K562 (cell line): ENCODE measurements around the gene CCDC178.

Experiments
- EP300 ChIP-seq: IDR thresholded peaks from 2 replicates; pipeline ENCODE4 v1.6.1; 2012; ENCODE audit warnings: low read length, improper control_type of control experiment
- GTF2F1 ChIP-seq: IDR thresholded peaks from 2 replicates; pipeline ENCODE4 v1.6.1; 2011; ENCODE audit warnings: low read depth, low read length, improper control_type of control experiment
- HMG20B ChIP-seq: fragments of 250-450 bp; sonication (Bioruptor Pico); IDR thresholded peaks from 2 replicates; pipeline ENCODE4 v1.5.0; 2021; ENCODE audit warnings: mild to moderate bottlenecking
- PCBP1 ChIP-seq: fragments of 200-400 bp; formaldehyde crosslinking; IDR thresholded peaks from 2 replicates; pipeline ENCODE4 v1.6.1; 2018; ENCODE audit warnings: mild to moderate bottlenecking, low read depth, low read length; ENCODE audit not compliant: poor library complexity, severe bottlenecking
- POLR2AphosphoS5 ChIP-seq: IDR thresholded peaks from 2 replicates; pipeline ENCODE4 v1.6.1; 2011; ENCODE audit warnings: mild to moderate bottlenecking, low read depth, low read length, moderate library complexity; ENCODE audit not compliant: control insufficient read depth, insufficient read depth
- YY1 ChIP-seq, 3 experiments: IDR thresholded peaks; 2 replicates each; pipeline ENCODE4 v1.6.1; 2011; ENCODE audit warnings: low read length in 2 of 3, mild to moderate bottlenecking in 2 of 3, moderate library complexity in 2 of 3, borderline replicate concordance in 1 of 3, control low read depth in 1 of 3, low read depth in 1 of 3; ENCODE audit not compliant: insufficient read depth in 3 of 3, insufficient replicate concordance in 2 of 3, control insufficient read depth in 1 of 3, insufficient read length in 1 of 3; ENCODE audit errors: extremely low read depth in 1 of 3
- ZNF124 ChIP-seq: sonication (generic); formaldehyde crosslinking; IDR thresholded peaks from 2 replicates; pipeline ENCODE4 v1.8.1; 2022; ENCODE audit warnings: missing genetic modification reagents
- ZNF57 ChIP-seq: fragments of 450-650 bp; formaldehyde crosslinking; IDR thresholded peaks from 2 replicates; pipeline ENCODE4 v1.4.0; 2020; ENCODE audit warnings: mild to moderate bottlenecking, moderate library complexity
- TF ChIP-seq, protein P1 (sequence below): sonication (generic); formaldehyde crosslinking; IDR thresholded peaks from 2 replicates; pipeline ENCODE4 v1.8.1; 2023; ENCODE audit warnings: mild to moderate bottlenecking, missing genetic modification reagents
- TF ChIP-seq, protein P2 (sequence below), 3 experiments: IDR thresholded peaks in 2 of 3; conservative IDR thresholded peaks in 1 of 3; 2 replicates each; pipeline ENCODE4 v1.5.1; 2011 to 2012; ENCODE audit warnings: low read length in 3 of 3, mild to moderate bottlenecking in 3 of 3, control low read depth in 2 of 3, improper control_type of control experiment in 1 of 3, inconsistent platforms in 1 of 3, low read depth in 1 of 3, mixed read lengths in 1 of 3, moderate library complexity in 1 of 3; ENCODE audit not compliant: insufficient read depth in 2 of 3
- TF ChIP-seq, protein P3 (sequence below): fragments of 450-650 bp; conservative IDR thresholded peaks from 2 replicates; pipeline ENCODE4 v1.6.1; 2016; ENCODE audit warnings: missing genetic modification characterization, low read depth, mild to moderate bottlenecking, missing compliant biosample characterization, moderate library complexity
- TF ChIP-seq, protein P4 (sequence below): sonication (generic); formaldehyde crosslinking; IDR thresholded peaks from 2 replicates; pipeline ENCODE4 v1.8.1; 2022; ENCODE audit warnings: missing genetic modification reagents
- TF ChIP-seq, protein P5 (sequence below): fragments of 250-450 bp; sonication (Bioruptor Pico); IDR thresholded peaks from 2 replicates; pipeline ENCODE4 v1.5.0; 2020; ENCODE audit warnings: mild to moderate bottlenecking, borderline replicate concordance
- TF ChIP-seq, protein P6 (sequence below), 2 experiments: fragments of 450-650 bp; conservative IDR thresholded peaks; 2 replicates each; pipeline ENCODE4 v1.6.1; 2017; ENCODE audit warnings: mild to moderate bottlenecking in 2 of 2, moderate library complexity in 2 of 2

DNA sequence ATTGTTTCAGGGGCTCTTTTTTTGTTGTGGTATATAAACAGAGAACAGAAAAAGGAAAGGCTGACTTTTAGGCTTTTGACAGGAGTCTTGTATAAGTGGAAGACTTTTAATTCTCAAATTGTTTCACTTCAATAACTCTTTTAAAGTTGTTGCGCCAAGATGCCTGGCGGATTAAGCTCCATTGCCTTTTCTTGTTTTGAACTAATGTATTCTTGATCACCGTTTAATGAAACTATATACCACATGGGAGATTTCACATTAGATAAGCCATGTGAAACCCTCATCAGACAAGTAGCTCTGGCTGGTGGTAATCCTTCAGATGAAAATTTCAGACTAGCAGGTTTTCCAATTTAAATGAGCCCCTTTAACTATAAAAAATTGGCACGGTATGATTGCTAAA lies 257.4 kb downstream of the CCDC178 start:
- TF ChIP-seq, protein P1, sequence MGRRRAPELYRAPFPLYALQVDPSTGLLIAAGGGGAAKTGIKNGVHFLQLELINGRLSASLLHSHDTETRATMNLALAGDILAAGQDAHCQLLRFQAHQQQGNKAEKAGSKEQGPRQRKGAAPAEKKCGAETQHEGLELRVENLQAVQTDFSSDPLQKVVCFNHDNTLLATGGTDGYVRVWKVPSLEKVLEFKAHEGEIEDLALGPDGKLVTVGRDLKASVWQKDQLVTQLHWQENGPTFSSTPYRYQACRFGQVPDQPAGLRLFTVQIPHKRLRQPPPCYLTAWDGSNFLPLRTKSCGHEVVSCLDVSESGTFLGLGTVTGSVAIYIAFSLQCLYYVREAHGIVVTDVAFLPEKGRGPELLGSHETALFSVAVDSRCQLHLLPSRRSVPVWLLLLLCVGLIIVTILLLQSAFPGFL (CRISPR knock-in tag), result no peak
- TF ChIP-seq YY1 (IDR thresholded peaks at IDR 0.05; ENCODE audit: borderline replicate concordance in 1 of 3, control insufficient read depth in 1 of 3, extremely low read depth in 1 of 3, insufficient read depth in 3 of 3, insufficient read length in 1 of 3, insufficient replicate concordance in 2 of 3, low read depth in 1 of 3, low read length in 2 of 3), result no peak
- no peak for TF ChIP-seq PCBP1
- TF ChIP-seq HMG20B (CRISPR knock-in tag), result no peak
- TF ChIP-seq, protein P2, sequence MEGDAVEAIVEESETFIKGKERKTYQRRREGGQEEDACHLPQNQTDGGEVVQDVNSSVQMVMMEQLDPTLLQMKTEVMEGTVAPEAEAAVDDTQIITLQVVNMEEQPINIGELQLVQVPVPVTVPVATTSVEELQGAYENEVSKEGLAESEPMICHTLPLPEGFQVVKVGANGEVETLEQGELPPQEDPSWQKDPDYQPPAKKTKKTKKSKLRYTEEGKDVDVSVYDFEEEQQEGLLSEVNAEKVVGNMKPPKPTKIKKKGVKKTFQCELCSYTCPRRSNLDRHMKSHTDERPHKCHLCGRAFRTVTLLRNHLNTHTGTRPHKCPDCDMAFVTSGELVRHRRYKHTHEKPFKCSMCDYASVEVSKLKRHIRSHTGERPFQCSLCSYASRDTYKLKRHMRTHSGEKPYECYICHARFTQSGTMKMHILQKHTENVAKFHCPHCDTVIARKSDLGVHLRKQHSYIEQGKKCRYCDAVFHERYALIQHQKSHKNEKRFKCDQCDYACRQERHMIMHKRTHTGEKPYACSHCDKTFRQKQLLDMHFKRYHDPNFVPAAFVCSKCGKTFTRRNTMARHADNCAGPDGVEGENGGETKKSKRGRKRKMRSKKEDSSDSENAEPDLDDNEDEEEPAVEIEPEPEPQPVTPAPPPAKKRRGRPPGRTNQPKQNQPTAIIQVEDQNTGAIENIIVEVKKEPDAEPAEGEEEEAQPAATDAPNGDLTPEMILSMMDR (IDR thresholded peaks at IDR 0.05 in 2 of 3, conservative IDR thresholded peaks at IDR 0.05 in 1 of 3; ENCODE audit: insufficient read depth in 2 of 3, low read depth in 1 of 3, low read length in 3 of 3), result no peak
- no peak for TF ChIP-seq ZNF124 (CRISPR knock-in tag)
- TF ChIP-seq POLR2AphosphoS5, result no peak
- TF ChIP-seq, protein P3, sequence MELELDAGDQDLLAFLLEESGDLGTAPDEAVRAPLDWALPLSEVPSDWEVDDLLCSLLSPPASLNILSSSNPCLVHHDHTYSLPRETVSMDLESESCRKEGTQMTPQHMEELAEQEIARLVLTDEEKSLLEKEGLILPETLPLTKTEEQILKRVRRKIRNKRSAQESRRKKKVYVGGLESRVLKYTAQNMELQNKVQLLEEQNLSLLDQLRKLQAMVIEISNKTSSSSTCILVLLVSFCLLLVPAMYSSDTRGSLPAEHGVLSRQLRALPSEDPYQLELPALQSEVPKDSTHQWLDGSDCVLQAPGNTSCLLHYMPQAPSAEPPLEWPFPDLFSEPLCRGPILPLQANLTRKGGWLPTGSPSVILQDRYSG (tag), result no peak
- TF ChIP-seq ZNF57 (CRISPR knock-in tag), result no peak
- TF ChIP-seq, protein P4, sequence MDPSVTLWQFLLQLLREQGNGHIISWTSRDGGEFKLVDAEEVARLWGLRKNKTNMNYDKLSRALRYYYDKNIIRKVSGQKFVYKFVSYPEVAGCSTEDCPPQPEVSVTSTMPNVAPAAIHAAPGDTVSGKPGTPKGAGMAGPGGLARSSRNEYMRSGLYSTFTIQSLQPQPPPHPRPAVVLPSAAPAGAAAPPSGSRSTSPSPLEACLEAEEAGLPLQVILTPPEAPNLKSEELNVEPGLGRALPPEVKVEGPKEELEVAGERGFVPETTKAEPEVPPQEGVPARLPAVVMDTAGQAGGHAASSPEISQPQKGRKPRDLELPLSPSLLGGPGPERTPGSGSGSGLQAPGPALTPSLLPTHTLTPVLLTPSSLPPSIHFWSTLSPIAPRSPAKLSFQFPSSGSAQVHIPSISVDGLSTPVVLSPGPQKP, result no peak
- TF ChIP-seq EP300, result no peak
- TF ChIP-seq, protein P5, sequence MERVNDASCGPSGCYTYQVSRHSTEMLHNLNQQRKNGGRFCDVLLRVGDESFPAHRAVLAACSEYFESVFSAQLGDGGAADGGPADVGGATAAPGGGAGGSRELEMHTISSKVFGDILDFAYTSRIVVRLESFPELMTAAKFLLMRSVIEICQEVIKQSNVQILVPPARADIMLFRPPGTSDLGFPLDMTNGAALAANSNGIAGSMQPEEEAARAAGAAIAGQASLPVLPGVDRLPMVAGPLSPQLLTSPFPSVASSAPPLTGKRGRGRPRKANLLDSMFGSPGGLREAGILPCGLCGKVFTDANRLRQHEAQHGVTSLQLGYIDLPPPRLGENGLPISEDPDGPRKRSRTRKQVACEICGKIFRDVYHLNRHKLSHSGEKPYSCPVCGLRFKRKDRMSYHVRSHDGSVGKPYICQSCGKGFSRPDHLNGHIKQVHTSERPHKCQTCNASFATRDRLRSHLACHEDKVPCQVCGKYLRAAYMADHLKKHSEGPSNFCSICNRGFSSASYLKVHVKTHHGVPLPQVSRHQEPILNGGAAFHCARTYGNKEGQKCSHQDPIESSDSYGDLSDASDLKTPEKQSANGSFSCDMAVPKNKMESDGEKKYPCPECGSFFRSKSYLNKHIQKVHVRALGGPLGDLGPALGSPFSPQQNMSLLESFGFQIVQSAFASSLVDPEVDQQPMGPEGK (CRISPR knock-in tag), result no peak
- no peak for TF ChIP-seq GTF2F1
- TF ChIP-seq, protein P6, sequence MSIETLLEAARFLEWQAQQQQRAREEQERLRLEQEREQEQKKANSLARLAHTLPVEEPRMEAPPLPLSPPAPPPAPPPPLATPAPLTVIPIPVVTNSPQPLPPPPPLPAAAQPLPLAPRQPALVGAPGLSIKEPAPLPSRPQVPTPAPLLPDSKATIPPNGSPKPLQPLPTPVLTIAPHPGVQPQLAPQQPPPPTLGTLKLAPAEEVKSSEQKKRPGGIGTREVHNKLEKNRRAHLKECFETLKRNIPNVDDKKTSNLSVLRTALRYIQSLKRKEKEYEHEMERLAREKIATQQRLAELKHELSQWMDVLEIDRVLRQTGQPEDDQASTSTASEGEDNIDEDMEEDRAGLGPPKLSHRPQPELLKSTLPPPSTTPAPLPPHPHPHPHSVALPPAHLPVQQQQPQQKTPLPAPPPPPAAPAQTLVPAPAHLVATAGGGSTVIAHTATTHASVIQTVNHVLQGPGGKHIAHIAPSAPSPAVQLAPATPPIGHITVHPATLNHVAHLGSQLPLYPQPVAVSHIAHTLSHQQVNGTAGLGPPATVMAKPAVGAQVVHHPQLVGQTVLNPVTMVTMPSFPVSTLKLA (conservative IDR thresholded peaks at IDR 0.05), result no peak
